Heart left ventricle (tissue), 16 donors: Measurements from ENCODE around the gene HRH4. TPM values are rescaled to one million over a fixed set of nuclear protein-coding genes. Genes with fewer than 3 reads are reported as not detected.

Source experiments
- ATAC-seq, 4 donors: fragments of 200-7000 bp; cut with Tn5 transposase; one replicate each; pipeline ENCODE4 v1.9.1; 2020 to 2022; ENCODE audit warnings: moderate library complexity in 4 of 4, mild to moderate bottlenecking in 3 of 4, moderate number of reproducible peaks in 1 of 4
- DNase-seq, 5 donors: peaks; one replicate each; pipeline ENCODE4 v3.0.0-alpha.2; 2020
- H3K27ac ChIP-seq, 12 donors: fragments of 200-600 bp; sonication (generic) in 4 of 12; one replicate each; pipeline versions ENCODE4 v1.5.0 to v1.8.0; 2016 to 2022; ENCODE audit warnings: mild to moderate bottlenecking in 2 of 12
- H3K27me3 ChIP-seq, 9 donors: fragments of 200-600 bp; sonication (generic) in 2 of 9; one replicate each; pipeline versions ENCODE4 v1.5.1 to v1.8.0; 2016 to 2022; ENCODE audit warnings: mild to moderate bottlenecking in 3 of 9
- H3K36me3 ChIP-seq, 9 donors: fragments of 200-600 bp; sonication (generic) in 2 of 9; one replicate each; pipeline versions ENCODE4 v1.5.0 to v1.8.0; 2018 to 2022; ENCODE audit warnings: mild to moderate bottlenecking in 2 of 9
- H3K4me1 ChIP-seq, 12 donors: fragments of 200-600 bp; sonication (generic) in 4 of 12; one replicate each; pipeline versions ENCODE4 v1.5.0 to v1.8.0; 2016 to 2022; ENCODE audit warnings: mild to moderate bottlenecking in 3 of 12
- H3K4me3 ChIP-seq, 12 donors: fragments of 200-600 bp; sonication (generic) in 4 of 12; one replicate each; pipeline versions ENCODE4 v1.5.0 to v1.8.0; 2017 to 2022; ENCODE audit warnings: mild to moderate bottlenecking in 9 of 12, moderate library complexity in 4 of 12
- H3K9me3 ChIP-seq, 12 donors: fragments of 200-600 bp; sonication (generic) in 4 of 12; one replicate each; pipeline versions ENCODE4 v1.5.0 to v1.8.0; 2016 to 2022; ENCODE audit warnings: mild to moderate bottlenecking in 1 of 12
- POLR2A ChIP-seq, 2 donors: fragments of 450-650 bp; IDR thresholded peaks; one replicate each; pipeline ENCODE4 v1.6.1; 2017; ENCODE audit warnings: antibody characterized with exemption in 2 of 2, mild to moderate bottlenecking in 2 of 2, moderate library complexity in 2 of 2
- WGBS, 4 donors: extraction: QIAGEN DNeasy Blood & Tissue Kit in 2 of 4; methylation state at CpG; one replicate each; pipeline versions ENCODE4 v1.1.5 to v1.1.7; 2013 to 2018; 5-methylcytosine and 5-hydroxymethylcytosine counted together
- intact Hi-C, 10 donors: fragments of 100-400 bp; cut with DNase I; formaldehyde crosslinking; loops; one replicate each; pipeline versions ENCODE4 v1.11.1 to v1.14.2; 2022
- polyA plus RNA-seq, 2 donors: library from polyadenylated mRNA; stranded (reverse); fragments of 200-250 nt; gene quantifications; one replicate each; pipeline ENCODE4 v1.2.3, GENCODE V29; 2013
- total RNA-seq, 9 donors: library from RNA; depleted of rRNA in 2 of 9; stranded (reverse); fragments of >200 nt in 2 of 9; fragmentation: NEBNext Ultra II Directional in 3 of 9; extraction: Animal tissue kit (Norgen Biotek cat#: 25700) in 3 of 9; gene quantifications; one replicate each; pipeline versions ENCODE4 v1.1.0 to v1.2.4, GENCODE V29; 2016 to 2023
- TF ChIP-seq, protein P1 (sequence below), 12 donors: fragments of 200-600 bp; sonication (generic) in 4 of 12; IDR thresholded peaks; one replicate each; pipeline versions ENCODE4 v1.5.0 to v1.8.0; 2018 to 2022; ENCODE audit warnings: antibody characterized with exemption in 12 of 12, mild to moderate bottlenecking in 5 of 12
- donor health status: ischemic (EF 13 %, LVEDD 7.1; RV severe dilation, severe dysfunction).
- donor health status: healthy with polysubstance abuse.
- donor health status: DM: no; HTN: yes; CAD: no.
- donor health status: DM: no; HTN: no; CAD: no.
- donor health status: ischemic (EF 25% LVEDD 6.9; RV normal size, moderate dysfunction).
- donor health status: ischemic (EF 25% LVEDD 5.7; RV mildly dilated, moderate dysfunction).
- donor health status: healthy.
- donor health status: DM: yes; HTN: yes; CAD: no.
- donor health status: ischemic (EF 35%, LVEDD 5.7; RV mildly dilated, moderate dysfunction).
- donor health status: nonischemic (EF 11% LVEDD 7.7; RV severe dilation, severe dysfunction).
- donor health status: DM: yes; HTN: yes; CAD: no.
- donor health status: PGD.
- donor health status: ischemic (EF 29% LVEDD 5.4; RV normal size, mild dysfunction).
- donor health status: nonischemic (EF 23%, LVEDD 6.1; RV moderate dilation, normal function).

The HRH4 gene
- total and polyA plus RNA-seq, 11 donors, result 0.16 to 0.24 (median 0.23) TPM; not detected in 8

DNA sequence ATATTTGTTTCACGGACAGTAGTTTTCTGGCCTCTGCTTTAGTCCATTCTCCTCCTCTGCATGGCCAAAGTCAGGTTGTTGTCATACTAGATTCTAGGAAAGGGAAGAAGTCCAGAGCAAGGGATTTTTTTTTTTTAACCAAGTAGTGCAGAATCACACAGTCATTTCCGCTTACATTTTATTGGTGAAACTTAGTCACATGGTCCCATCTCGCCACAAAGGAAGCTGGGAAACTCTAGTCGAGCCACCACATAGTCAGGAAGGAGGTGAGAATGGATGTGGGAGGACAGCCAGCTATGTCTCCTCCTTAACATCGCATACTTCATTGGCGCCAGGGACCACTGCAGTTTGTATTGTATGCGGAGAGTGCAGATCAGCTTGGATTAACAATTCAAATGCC, 10.4 kb downstream of the HRH4 start:
- TF ChIP-seq, protein P1, sequence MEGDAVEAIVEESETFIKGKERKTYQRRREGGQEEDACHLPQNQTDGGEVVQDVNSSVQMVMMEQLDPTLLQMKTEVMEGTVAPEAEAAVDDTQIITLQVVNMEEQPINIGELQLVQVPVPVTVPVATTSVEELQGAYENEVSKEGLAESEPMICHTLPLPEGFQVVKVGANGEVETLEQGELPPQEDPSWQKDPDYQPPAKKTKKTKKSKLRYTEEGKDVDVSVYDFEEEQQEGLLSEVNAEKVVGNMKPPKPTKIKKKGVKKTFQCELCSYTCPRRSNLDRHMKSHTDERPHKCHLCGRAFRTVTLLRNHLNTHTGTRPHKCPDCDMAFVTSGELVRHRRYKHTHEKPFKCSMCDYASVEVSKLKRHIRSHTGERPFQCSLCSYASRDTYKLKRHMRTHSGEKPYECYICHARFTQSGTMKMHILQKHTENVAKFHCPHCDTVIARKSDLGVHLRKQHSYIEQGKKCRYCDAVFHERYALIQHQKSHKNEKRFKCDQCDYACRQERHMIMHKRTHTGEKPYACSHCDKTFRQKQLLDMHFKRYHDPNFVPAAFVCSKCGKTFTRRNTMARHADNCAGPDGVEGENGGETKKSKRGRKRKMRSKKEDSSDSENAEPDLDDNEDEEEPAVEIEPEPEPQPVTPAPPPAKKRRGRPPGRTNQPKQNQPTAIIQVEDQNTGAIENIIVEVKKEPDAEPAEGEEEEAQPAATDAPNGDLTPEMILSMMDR (IDR thresholded peaks at IDR 0.05), result no peak
- TF ChIP-seq POLR2A (IDR thresholded peaks at IDR 0.05), result no peak
- intact Hi-C loops, result loop anchor here in 1 of 10 donors (10.0 kb wide), 1 partner anchor 56 kb away; no protein-coding TSS in a partner anchor
- H3K27ac ChIP-seq, result no peak overlapping the region
- ATAC-seq, result no peak
- H3K27me3 ChIP-seq, result no peaks in the 10 kb centered on the region
- WGBS, 4 donors, result 87 to 91% (median 91%) methylated on average over 7 of the region's 7 CpGs
- no peak for DNase-seq
- H3K4me3 ChIP-seq, result no peak overlapping the region
- H3K36me3 ChIP-seq, result no peaks in the 10 kb centered on the region
- no peaks in the 10 kb centered on the region for H3K4me1 ChIP-seq
- no peaks in the 10 kb centered on the region for H3K9me3 ChIP-seq

DNA sequence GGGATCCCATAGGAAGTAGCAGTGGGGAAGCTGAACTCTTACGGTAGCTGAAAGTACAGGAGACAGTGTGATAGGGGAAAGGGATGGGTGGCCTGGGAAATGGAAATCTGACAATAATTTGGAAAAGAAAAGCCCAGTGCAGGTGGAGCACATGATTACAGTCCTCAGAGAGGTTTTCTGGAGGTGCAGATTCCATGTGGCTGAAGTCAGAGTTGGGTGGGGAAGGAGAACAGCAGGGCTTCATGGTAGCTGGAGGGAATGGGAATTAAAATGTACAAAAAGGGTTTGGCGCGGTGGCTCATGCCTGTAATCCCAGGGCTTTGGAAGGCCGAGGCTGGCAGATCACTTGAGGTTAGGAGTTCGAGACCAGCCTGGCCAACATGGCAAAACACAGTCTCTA, 12.2 kb downstream of the HRH4 start:
- Histone ChIP-seq H3K36me3 (no peaks in the 10 kb centered on the region), H3K27ac (no peak overlapping the region), H3K27me3 (no peaks in the 10 kb centered on the region), H3K4me1 (no peaks in the 10 kb centered on the region), H3K9me3 (no peaks in the 10 kb centered on the region), H3K4me3 (no peak overlapping the region)
- DNase-seq, result no peak
- intact Hi-C loops, result loop anchor here in 1 of 10 donors (10.0 kb wide), 1 partner anchor 58 kb away; no protein-coding TSS in a partner anchor
- no peak for ATAC-seq
- WGBS, 4 donors, result 86 to 96% (median 91%) methylated on average over 5 of the region's 5 CpGs
- TF ChIP-seq POLR2A (IDR thresholded peaks at IDR 0.05), result no peak
- TF ChIP-seq, protein P1 (IDR thresholded peaks at IDR 0.05), result no peak

DNA sequence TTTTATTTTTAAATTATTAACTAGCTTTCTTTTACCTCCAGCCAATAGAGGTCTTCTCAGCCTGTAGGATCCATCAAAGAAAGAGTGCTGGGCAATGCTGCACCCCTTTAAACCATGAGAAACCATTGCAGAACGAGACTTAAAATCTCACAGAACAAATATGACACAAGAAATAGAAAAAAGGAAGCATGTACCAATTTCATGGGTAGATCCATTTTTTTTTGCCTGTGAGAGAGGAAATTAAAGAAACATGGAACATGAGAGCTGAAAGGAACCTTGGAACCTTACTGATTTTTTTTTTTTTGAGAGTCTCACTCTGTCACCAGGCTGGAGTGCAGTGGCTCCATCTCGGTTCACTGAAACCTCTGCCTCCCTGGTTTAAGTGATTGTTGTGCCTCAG, 14.0 kb downstream of the HRH4 start:
- Histone ChIP-seq H3K9me3 (no peaks in the 10 kb centered on the region), H3K27me3 (no peaks in the 10 kb centered on the region), H3K4me3 (no peak overlapping the region), H3K36me3 (no peaks in the 10 kb centered on the region), H3K4me1 (no peaks in the 10 kb centered on the region), H3K27ac (no peak overlapping the region)
- DNase-seq (no peak), ATAC-seq (no peak)
- TF ChIP-seq, protein P1 (IDR thresholded peaks at IDR 0.05), result no peak
- no peak for TF ChIP-seq POLR2A (IDR thresholded peaks at IDR 0.05)
- WGBS, 4 donors, result 76 to 89% (median 82%) methylated on average over 2 of the region's 2 CpGs
- intact Hi-C loops, result loop anchor here in 1 of 10 donors (10.0 kb wide), 1 partner anchor 60 kb away; no protein-coding TSS in a partner anchor

DNA sequence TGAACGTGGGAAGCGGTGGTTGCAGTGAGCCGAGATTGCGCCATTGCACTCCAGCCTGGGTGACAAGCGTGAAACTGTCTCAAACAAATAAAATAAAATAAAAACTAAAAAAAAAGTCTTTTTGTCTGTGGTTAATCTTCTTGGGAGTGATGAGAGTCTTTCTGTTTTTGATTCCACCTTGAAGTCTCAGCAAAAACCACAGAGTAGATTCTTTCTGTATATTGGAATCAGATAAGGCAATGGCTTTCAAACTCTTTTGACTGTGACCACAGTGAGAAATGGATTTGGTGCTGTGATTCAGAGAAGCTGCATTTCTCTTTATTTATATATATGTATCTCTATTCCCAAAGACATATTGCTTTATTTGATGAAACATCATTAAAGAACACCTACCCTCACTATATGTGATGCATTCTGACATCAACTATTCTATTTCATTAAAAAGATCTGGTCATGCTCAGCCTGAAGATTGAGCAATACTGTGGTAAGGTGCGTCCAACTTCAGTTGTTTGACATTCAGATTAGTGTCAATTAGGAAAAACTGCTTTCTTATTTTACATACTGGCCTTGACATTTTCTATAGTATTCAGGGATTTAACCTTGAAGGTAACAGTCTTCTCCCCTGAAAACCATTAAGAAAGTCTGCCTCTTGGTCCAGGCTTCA, 15.6 kb downstream of the HRH4 start:
- Histone ChIP-seq H3K4me1 (no peaks in the 10 kb centered on the region), H3K4me3 (no peak overlapping the region), H3K9me3 (no peaks in the 10 kb centered on the region), H3K27me3 (no peaks in the 10 kb centered on the region), H3K36me3 (no peaks in the 10 kb centered on the region), H3K27ac (no peak overlapping the region)
- 85 to 91% (median 90%) methylated on average over 6 of the region's 6 CpGs for WGBS, 4 donors
- intact Hi-C loops, result loop anchor here in 1 of 10 donors (10.0 kb wide), 1 partner anchor 61 kb away; no protein-coding TSS in a partner anchor
- no peak for TF ChIP-seq POLR2A (IDR thresholded peaks at IDR 0.05)
- TF ChIP-seq, protein P1 (IDR thresholded peaks at IDR 0.05), result no peak
- no peak for DNase-seq
- ATAC-seq, result no peak
